Hair follicle dermal papilla cell (primary cell): ENCODE measurements around the gene TIMP4. TPM values are rescaled to one million over a fixed set of nuclear protein-coding genes. Genes with fewer than 3 reads are reported as not detected.

Experiments
- total RNA-seq: library from RNA; depleted of rRNA; stranded (reverse); fragments of >200 nt; gene quantifications from 2 replicates; pipeline ENCODE4 v1.2.3, GENCODE V29; 2012

TIMP4 gene
- total RNA-seq = 3.5 and 5.7 TPM in 2 replicates

DNA sequence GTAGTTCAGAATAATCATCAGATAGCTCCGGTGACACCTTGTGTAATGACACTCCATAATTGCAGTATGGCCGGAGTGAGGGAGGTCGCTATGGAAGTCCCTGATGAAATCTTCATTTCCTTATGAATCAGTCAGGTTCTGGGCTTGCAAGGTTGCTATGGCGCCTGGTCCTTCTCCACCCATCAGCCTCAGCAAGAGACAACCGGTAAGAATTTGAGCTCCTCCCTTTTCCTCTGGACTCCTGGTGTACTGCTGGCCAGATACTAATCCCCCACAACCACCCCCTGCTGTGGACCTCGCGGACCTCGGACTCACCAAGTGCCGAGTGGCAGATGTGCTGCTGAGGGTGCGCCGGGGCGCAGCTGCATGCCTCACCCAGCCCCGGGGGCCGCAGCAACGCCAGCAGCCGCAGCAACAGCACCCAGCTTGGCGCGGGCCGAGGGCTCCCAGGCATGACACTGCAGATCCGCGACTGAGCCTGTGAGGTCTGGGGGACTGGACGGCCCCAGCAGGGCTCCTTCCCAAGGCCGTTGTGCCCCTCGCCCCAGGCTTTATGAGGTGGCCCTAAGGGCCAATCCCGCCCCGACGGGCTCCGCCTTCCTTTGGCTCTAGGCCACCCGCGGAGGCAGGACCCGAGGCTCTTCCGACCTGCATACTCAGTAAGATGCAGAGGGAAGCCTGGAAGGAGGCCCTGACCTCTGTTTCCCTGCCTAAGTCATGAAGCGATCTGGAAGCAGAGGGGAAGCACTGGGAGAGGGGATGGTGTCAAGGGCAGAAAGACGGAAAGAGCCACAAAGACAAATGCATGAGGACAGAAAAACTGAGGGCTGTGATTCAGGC is at the start of gene TIMP4:
Gene TIMP4 (minus strand): TSS at position 526 of the 840 bp plus-strand sequence. CDS start 72 bp downstream, at position 454.

Other genes with a start within 250 kb of the TIMP4 start
- 0.49 TPM in 2 replicates for gene SYN2, start 154.5 kb downstream of the TIMP4 start, total RNA-seq
- gene PPARG, start 130.2 kb upstream of the TIMP4 start, total RNA-seq = 14.8 and 20.8 TPM in 2 replicates